SKM-1 treated with dmso at 0.1 percent for 144 hours (cell line): ENCODE results near the gene MAS1L.

ENCODE experiments used
- DNase-seq: peaks from one replicate; lab custom pipeline; 2025; ENCODE audit not compliant: unreplicated experiment; lab: John Stamatoyannopoulos, UW

The MAS1L gene

GRCh38 chr6:29510746-29511300 lies 23.1 kb upstream of the MAS1L start:
- no peak for DNase-seq

DNA sequence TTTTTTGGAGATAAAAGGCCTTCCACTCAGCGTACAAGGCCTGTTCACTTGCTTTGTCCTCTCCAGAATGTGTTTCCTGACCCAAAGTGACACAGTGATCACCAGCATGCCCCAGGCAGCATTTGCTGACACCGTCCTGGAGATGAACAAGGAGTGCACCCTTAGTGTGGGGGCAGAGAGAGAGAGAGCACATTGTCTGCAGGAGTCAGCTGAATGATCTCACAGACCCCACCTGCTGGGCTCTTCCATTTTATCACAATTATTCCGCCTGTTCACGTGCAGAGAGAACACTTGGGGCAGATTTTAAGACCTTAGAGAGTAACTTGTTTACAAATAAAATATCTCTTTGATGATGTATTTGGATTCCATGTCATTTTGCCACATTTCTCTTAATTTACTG lies 22.4 kb upstream of the MAS1L start:
- DNase-seq: no peak

GRCh38 chr6:29509711-29510110 lies 22.0 kb upstream of the MAS1L start:
- no peak for DNase-seq

- no peak for DNase-seq
These were observed 21.5 kb upstream of the MAS1L start for GRCh38 chr6:29509239-29509638.

DNA sequence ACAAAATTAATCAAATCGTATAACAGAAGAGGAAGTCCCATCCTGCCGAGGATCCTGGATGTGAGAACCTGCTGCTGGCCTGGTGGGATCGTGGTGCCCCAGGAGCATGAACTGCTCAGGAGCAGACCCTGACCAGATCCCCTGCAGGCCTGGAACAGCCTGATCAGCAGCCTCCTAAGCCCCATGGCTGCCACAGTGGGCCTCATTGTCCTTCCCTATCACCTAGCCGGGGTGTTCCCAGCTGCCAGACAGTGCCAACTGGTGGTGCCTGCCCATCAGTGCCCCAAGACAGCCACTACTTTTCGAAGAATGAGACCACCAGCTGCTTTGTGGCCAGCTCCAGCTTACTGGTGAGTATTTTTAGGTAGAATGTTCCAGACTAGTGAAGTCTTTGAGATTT lies 19.6 kb upstream of the MAS1L start:
- DNase-seq: no peak

GRCh38 chr6:29506446-29507067 lies 18.8 kb upstream of the MAS1L start:
- no peak for DNase-seq

DNA sequence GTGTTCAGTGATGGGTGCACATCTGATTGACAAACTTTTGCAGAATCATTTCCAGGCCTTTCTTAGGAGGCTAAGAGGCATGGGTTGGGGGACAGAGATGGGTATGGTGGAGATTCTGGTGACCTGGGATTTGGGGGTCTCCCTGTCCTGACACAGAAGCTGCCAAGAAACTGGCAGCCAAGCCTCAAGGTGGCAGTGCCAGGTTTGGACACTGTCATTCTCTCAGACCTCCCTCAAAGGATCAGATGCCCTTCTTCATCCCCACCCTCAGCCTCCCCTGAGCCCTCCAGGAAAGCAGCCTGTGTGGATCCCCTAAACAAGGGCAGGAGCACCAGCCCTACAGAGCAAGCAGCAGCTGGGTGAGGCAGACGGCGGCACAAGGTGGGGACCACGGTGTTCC lies 18.1 kb upstream of the MAS1L start:
- DNase-seq: no peak

GRCh38 chr6:29504961-29505360 lies 17.2 kb upstream of the MAS1L start:
- DNase-seq: no peak

GRCh38 chr6:29502597-29502996 lies 14.8 kb upstream of the MAS1L start:
- DNase-seq: no peak

DNA sequence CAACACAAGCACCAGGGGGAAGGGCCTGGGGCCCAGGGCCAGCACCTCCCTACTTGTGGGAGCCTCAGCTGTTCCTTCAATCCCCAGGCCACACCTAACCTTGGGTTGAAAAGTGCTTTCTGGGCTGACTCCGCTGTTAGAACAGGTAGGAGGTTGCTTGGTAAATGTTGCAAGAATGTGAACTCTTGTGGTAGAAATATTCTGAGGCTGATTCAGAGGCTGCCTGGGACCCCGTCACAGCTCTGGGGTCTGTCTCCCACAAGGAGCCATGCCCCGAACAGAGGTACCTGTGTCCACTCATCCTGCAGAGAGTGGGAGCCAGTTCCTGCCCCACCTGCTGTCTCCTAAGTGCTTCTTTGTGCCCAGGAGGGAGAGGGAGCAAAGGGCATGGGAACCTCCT lies 14.4 kb upstream of the MAS1L start:
- DNase-seq: no peak

DNA sequence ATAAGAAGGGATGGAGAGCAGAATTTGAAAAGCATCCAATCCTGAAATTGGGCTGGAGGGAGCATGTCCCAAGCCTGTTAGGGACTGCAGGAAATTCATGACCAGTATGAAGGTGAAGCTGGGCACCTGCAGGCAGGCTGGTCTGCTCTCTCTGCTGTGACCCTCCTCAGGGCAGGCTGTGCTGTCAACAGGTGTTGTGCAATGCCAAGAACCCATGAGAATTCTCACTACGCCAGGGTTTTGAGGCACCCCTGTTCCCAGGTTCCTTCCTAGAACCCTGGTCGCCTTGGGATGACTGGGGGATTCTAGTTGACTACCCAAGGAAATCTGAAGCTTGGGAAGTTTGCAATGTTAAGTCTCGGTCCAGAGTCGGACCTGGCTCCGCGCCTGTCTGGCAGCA lies 13.3 kb upstream of the MAS1L start:
- no peak for DNase-seq

- no peak for DNase-seq
These were observed 12.8 kb upstream of the MAS1L start for GRCh38 chr6:29500594-29500993.

- no peak for DNase-seq
These were observed 11.9 kb upstream of the MAS1L start for GRCh38 chr6:29499704-29500103.

GRCh38 chr6:29496961-29497360 lies 9.2 kb upstream of the MAS1L start:
- no peak for DNase-seq

- no peak for DNase-seq
These were observed 7.8 kb upstream of the MAS1L start for GRCh38 chr6:29495571-29495970.

GRCh38 chr6:29494131-29494530 lies 6.4 kb upstream of the MAS1L start:
- no peak for DNase-seq

- no peak for DNase-seq
These were observed 5.5 kb upstream of the MAS1L start for GRCh38 chr6:29493261-29493660.

DNA sequence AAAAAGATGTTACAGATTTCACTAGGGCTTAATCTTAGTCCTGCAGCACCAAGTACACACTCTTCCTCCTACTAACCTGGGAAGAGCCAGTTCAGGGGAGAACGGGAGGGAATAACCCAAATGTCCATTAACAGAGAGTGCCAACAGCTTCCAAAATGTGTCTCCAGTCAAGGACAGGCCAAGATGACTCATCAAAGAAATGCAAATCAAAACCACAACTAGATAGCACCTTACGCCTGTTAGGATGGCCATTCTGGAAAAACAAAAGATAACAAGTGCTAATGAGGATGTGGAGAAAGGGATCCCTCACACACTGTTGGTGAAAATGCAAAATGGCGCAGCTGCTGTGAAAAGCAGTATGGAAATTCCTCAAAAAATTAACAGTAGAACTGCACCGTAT lies 3.8 kb upstream of the MAS1L start:
- DNase-seq: no peak

GRCh38 chr6:29490552-29490951 lies 2.8 kb upstream of the MAS1L start:
- DNase-seq: peak; percentile 45

- DNase-seq: peak; percentile 42
These were observed 2.3 kb upstream of the MAS1L start for GRCh38 chr6:29490055-29490454.

DNA sequence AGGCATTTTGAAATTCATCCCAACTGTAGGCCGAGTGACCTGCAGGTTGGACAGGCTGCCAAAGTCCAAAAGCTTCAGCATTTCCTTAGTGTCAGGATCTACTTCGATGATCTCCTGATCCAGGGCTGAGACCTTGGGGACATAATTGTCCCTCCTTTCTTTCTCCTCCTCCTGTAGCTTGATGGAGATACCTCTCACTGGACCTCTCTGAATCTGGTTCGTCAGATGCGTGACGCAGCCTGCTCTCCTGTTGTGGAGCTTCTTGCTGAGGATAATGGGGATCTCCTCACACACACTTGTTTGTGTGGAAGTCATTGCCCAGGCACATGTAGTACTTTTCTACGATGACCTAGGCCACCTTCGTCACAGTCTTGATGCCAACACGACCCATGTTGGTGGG lies 1.5 kb upstream of the MAS1L start:
- no peak for DNase-seq

DNA sequence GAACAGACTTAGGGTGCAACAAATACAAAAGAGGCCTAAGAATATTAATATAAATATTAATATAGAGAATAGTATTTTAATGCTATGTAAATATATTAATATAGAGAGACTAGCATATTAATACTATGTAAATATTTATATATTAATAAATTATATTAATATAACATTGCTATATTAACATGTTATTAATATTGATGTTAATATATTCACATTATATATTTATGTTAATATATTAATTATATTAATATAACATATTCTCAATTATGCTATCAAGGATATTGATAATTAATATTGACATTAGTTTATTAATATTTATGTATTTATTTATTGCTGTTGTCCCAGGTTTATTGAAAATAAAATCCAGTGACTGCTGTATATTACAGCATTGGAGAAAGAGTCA lies 1.1 kb upstream of the MAS1L start:
- no peak for DNase-seq

GRCh38 chr6:29487131-29487530 lies 625 bp downstream of the MAS1L start:
- DNase-seq: no peak
